PC-9 (cell line): ENCODE results near the gene CFAP47. TPM values are rescaled to one million over a fixed set of nuclear protein-coding genes. Genes with fewer than 3 reads are reported as not detected.

ENCODE experiments used
- BruUV-seq: library from RNA; stranded (reverse); fragments of 400-500 nt; replicated peaks from 2 replicates; lab custom pipeline; 2021; lab: Mats Ljungman, UMichigan
- CTCF ChIA-PET: fragments of 300-600 bp; sonication (Branson Sonifier 250); formaldehyde crosslinking; loops from one replicate; lab custom pipeline; 2022; ENCODE audit warnings: antibody characterized with exemption; lab: Charles Lee
- POLR2A ChIA-PET: fragments of 300-600 bp; sonication (Branson Sonifier 250); formaldehyde crosslinking; loops from one replicate; lab custom pipeline; 2022; ENCODE audit warnings: antibody characterized with exemption; ENCODE audit not compliant: unreplicated experiment; lab: Charles Lee
- DNase-seq, 2 experiments: peaks; one replicate each; pipeline versions ENCODE4 v3.0.0 to v3.0.0-alpha.2; 2015 to 2022; ENCODE audit warnings: mixed read lengths in 1 of 2
- H2AFZ ChIP-seq: fragments of 200-600 bp; sonication (generic); 2 replicates; pipeline ENCODE4 v1.8.1; 2017; ENCODE audit warnings: antibody characterized with exemption
- H3F3A ChIP-seq: fragments of 200-600 bp; sonication (generic); 2 replicates; pipeline ENCODE4 v1.8.1; 2017; ENCODE audit warnings: antibody characterized with exemption, mild to moderate bottlenecking, low read depth; ENCODE audit not compliant: insufficient read depth
- H3K27ac ChIP-seq: fragments of 200-600 bp; sonication (generic); 2 replicates; pipeline ENCODE4 v1.6.1; 2016; ENCODE audit warnings: mixed run types
- H3K27me3 ChIP-seq: fragments of 200-600 bp; sonication (generic); 2 replicates; pipeline ENCODE4 v1.6.1; 2016; ENCODE audit warnings: low read depth, mixed run types; ENCODE audit not compliant: insufficient read depth
- H3K36me3 ChIP-seq: fragments of 200-600 bp; sonication (generic); 2 replicates; pipeline ENCODE4 v1.6.1; 2016; ENCODE audit warnings: low read depth, mixed run types
- H3K4me1 ChIP-seq: fragments of 200-600 bp; sonication (generic); replicated peaks from 2 replicates; pipeline ENCODE4 v1.6.1; 2016; ENCODE audit warnings: mixed run types; ENCODE audit not compliant: insufficient read depth
- H3K4me2 ChIP-seq: fragments of 200-600 bp; sonication (generic); 2 replicates; pipeline ENCODE4 v1.6.1; 2017; ENCODE audit warnings: mixed run types
- H3K4me3 ChIP-seq: fragments of 200-600 bp; sonication (generic); 2 replicates; pipeline ENCODE4 v1.6.1; 2016; ENCODE audit warnings: mixed run types
- H3K79me2 ChIP-seq: fragments of 200-600 bp; sonication (generic); 2 replicates; pipeline ENCODE4 v1.6.1; 2017; ENCODE audit warnings: low read depth, mixed run types
- H3K9me2 ChIP-seq: fragments of 200-600 bp; sonication (generic); 2 replicates; pipeline ENCODE4 v1.8.1; 2017; ENCODE audit warnings: mild to moderate bottlenecking; ENCODE audit not compliant: insufficient read depth
- H3K9me3 ChIP-seq: fragments of 200-600 bp; sonication (generic); 2 replicates; pipeline ENCODE4 v1.8.1; 2016; ENCODE audit warnings: low read depth; ENCODE audit not compliant: insufficient read depth
- H4K20me1 ChIP-seq: fragments of 200-600 bp; sonication (generic); 2 replicates; pipeline ENCODE4 v1.8.1; 2017; ENCODE audit not compliant: insufficient read depth
- EZH2 ChIP-seq: fragments of 200-600 bp; sonication (generic); IDR thresholded peaks from 2 replicates; pipeline ENCODE4 v1.8.0; 2017; ENCODE audit warnings: antibody characterized with exemption, low read depth
- intact Hi-C: fragments of 100-400 bp; cut with micrococcal nuclease; formaldehyde crosslinking; loops from one replicate; pipeline ENCODE4 v1.10.0; 2022; ENCODE audit not compliant: unreplicated experiment
- total RNA-seq: library from RNA; stranded (reverse); gene quantifications from 2 replicates; pipeline ENCODE4 v1.2.3, GENCODE V29; 2021
- TF ChIP-seq, protein P1 (sequence below): fragments of 200-600 bp; sonication (generic); conservative IDR thresholded peaks from 2 replicates; pipeline ENCODE4 v1.6.1; 2017; ENCODE audit warnings: mixed run types, antibody characterized with exemption, mild to moderate bottlenecking, moderate library complexity

CFAP47 gene
- total RNA-seq, 1 experiment from 2014 or later = not detected

DNA sequence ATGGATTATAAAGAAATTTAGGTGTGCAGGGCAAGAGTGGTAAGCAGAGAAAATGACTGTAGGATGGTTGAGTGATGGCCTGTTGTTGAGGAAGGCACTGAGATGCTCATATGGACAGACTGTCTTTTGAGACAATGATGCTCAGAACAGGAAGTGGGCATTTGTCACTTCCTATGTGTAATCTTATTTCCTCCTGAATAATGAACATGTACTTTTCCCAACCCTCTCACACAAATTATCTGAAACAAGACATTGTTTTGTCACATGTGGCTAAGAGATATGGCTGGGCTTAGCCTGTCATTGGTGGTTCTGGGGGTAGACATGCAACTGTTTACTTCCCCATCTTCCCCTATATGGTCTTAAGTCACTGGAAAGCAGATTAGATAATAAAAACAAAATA, 240.5 kb downstream of the CFAP47 start:
- POLR2A ChIA-PET = no interaction called here
- TF ChIP-seq, protein P1, sequence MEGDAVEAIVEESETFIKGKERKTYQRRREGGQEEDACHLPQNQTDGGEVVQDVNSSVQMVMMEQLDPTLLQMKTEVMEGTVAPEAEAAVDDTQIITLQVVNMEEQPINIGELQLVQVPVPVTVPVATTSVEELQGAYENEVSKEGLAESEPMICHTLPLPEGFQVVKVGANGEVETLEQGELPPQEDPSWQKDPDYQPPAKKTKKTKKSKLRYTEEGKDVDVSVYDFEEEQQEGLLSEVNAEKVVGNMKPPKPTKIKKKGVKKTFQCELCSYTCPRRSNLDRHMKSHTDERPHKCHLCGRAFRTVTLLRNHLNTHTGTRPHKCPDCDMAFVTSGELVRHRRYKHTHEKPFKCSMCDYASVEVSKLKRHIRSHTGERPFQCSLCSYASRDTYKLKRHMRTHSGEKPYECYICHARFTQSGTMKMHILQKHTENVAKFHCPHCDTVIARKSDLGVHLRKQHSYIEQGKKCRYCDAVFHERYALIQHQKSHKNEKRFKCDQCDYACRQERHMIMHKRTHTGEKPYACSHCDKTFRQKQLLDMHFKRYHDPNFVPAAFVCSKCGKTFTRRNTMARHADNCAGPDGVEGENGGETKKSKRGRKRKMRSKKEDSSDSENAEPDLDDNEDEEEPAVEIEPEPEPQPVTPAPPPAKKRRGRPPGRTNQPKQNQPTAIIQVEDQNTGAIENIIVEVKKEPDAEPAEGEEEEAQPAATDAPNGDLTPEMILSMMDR = no peak
- no peak for TF ChIP-seq EZH2
- H3F3A ChIP-seq = no peaks in the 10 kb centered on the region
- no peak overlapping the region for H3K4me2 ChIP-seq
- H3K4me3 ChIP-seq = no peak overlapping the region
- intact Hi-C loops = no loop called here
- no peaks in the 10 kb centered on the region for H3K9me2 ChIP-seq
- H3K9me3 ChIP-seq = no peaks in the 10 kb centered on the region
- no TSS peak for BruUV-seq
- H3K36me3 ChIP-seq = no peaks in the 10 kb centered on the region
- H4K20me1 ChIP-seq = no peaks in the 10 kb centered on the region
- no peak overlapping the region for H2AFZ ChIP-seq
- DNase-seq = no peak
- no peaks in the 10 kb centered on the region for H3K4me1 ChIP-seq
- H3K27me3 ChIP-seq = no peaks in the 10 kb centered on the region
- H3K79me2 ChIP-seq = no peaks in the 10 kb centered on the region
- H3K27ac ChIP-seq = no peak overlapping the region
- CTCF ChIA-PET = no interaction called here

DNA sequence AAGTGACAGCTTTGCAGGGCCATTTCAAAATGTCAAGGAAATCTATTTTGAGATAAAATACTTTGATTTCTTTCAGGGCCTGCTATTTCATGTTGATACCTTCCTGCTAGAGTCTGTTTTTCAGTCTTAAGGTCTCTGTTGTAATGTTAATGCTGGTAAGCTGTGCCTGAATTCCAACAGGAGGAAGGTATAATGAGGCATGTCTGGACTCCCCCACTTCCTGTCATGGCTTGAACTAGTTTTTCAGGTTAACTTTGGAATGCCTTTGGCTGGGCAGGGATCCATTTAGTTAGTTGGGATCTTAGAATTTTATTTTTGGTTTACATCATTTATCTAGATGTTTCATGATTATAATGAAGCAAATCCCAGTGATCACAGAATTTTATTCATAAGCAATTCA, 279.0 kb downstream of the CFAP47 start:
- H2AFZ ChIP-seq = no peak overlapping the region
- TF ChIP-seq EZH2 = no peak
- TF ChIP-seq, protein P1 = no peak
- H3K4me1 ChIP-seq = no peaks in the 10 kb centered on the region
- no peak overlapping the region for H3K27ac ChIP-seq
- no peaks in the 10 kb centered on the region for H3K79me2 ChIP-seq
- BruUV-seq = no TSS peak
- ChIA-PET CTCF (no interaction called here), POLR2A (no interaction called here)
- H3K4me2 ChIP-seq = no peak overlapping the region
- no peaks in the 10 kb centered on the region for H3F3A ChIP-seq
- no peaks in the 10 kb centered on the region for H4K20me1 ChIP-seq
- H3K4me3 ChIP-seq = no peak overlapping the region
- H3K27me3 ChIP-seq = no peaks in the 10 kb centered on the region
- intact Hi-C loops = no loop called here
- H3K9me3 ChIP-seq = no peaks in the 10 kb centered on the region
- no peak for DNase-seq
- H3K36me3 ChIP-seq = no peaks in the 10 kb centered on the region
- no peaks in the 10 kb centered on the region for H3K9me2 ChIP-seq

DNA sequence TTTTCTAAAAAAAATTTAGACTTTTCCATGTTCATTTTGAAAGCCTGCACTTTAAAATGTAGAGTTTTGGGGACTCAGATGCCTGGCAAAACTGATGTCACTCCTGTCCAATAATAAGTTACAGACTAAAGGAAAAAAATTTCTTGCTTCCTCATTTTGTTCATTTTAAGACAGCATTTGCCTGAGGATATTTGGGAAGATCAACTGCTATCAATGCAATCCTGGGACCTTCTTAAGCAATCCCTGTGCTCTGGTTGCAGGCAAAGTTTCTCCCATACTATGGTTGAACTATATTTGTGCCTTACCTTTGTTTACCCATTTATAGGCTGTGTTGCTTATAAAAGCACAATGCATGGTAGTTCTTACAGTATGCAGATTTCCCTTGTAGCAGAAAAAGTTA, 280.4 kb downstream of the CFAP47 start:
- Histone ChIP-seq H3K4me2 (no peak overlapping the region), H2AFZ (no peak overlapping the region), H3K4me1 (no peaks in the 10 kb centered on the region), H3K79me2 (no peaks in the 10 kb centered on the region), H3K27me3 (no peaks in the 10 kb centered on the region), H3K9me2 (no peaks in the 10 kb centered on the region), H3K9me3 (no peaks in the 10 kb centered on the region), H3K36me3 (no peaks in the 10 kb centered on the region), H4K20me1 (no peaks in the 10 kb centered on the region), H3F3A (no peaks in the 10 kb centered on the region), H3K27ac (no peak overlapping the region), H3K4me3 (no peak overlapping the region)
- DNase-seq = no peak
- ChIA-PET CTCF (no interaction called here), POLR2A (no interaction called here)
- TF ChIP-seq, protein P1 = no peak
- no peak for TF ChIP-seq EZH2
- intact Hi-C loops = no loop called here
- BruUV-seq = no TSS peak
